Activated naive CD8-positive, alpha-beta T cell (primary cell): ENCODE results near the gene RASSF1.

Experiments used
- H3K27ac Mint-ChIP-seq: one replicate; pipeline ENCODE4 v1.8.0; 2021; ENCODE audit warnings: mixed read lengths
- H3K27me3 Mint-ChIP-seq: one replicate; pipeline ENCODE4 v1.8.0; 2021; ENCODE audit warnings: mixed read lengths
- H3K36me3 Mint-ChIP-seq: one replicate; pipeline ENCODE4 v1.8.0; 2021; ENCODE audit warnings: mixed read lengths
- H3K4me1 Mint-ChIP-seq: one replicate; pipeline ENCODE4 v1.8.0; 2021; ENCODE audit warnings: low read depth, mixed read lengths
- H3K4me3 Mint-ChIP-seq: one replicate; pipeline ENCODE4 v1.8.0; 2021; ENCODE audit warnings: mild to moderate bottlenecking, mixed read lengths
- H3K9me3 Mint-ChIP-seq: one replicate; pipeline ENCODE4 v1.8.0; 2021; ENCODE audit warnings: low read depth, mixed read lengths

RASSF1 gene

DNA sequence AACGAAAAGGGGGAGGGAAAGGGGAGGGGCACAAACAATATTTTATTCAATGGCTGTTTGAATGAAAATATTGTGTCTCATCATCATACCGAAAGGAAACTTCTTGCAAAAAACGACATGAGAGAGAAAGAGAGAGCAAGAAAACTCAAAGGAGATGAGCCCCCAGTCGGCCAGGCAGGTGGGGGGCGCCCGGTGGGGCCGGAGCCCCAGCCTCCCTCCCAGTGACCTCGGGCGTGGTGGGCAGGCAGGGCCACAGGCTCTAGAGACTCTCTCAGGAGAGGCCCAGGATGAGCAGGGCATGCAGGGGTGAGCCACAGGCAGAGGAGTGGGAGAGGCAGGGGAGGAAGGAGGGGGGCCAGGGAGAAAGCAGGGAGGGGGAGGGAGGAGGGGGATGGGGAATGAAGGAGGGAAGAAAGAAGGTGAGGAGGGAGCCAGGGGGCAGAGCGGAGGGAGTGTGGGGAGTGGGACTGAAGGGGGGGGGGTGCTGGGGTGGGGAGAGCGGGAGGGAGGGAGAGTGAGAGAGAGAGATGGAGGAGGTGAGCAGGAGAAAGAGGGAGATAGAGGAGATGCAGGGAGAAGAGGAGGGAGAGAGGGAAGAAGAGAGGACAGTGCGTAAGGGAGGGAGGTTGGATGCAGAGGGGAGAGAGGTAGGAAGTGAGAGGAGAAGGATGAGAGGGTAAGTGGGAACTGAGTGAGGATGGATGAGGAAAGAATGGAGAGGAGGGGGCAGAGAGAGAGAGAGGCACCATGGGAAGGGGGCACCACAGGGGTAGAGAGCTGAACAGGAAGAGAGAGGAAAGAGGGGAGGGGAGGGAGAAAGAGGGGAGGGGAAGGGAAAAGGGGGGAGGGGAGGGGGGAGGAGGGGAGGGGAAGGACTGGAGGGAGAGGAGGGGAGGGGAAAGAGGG lies 32.8 kb upstream of the RASSF1 start:
- H3K36me3 Mint-ChIP-seq: no peaks in the 10 kb centered on the region
- H3K4me1 Mint-ChIP-seq: peaks cover 14% of the 10 kb centered on the region
- no peak overlapping the region for H3K4me3 Mint-ChIP-seq

DNA sequence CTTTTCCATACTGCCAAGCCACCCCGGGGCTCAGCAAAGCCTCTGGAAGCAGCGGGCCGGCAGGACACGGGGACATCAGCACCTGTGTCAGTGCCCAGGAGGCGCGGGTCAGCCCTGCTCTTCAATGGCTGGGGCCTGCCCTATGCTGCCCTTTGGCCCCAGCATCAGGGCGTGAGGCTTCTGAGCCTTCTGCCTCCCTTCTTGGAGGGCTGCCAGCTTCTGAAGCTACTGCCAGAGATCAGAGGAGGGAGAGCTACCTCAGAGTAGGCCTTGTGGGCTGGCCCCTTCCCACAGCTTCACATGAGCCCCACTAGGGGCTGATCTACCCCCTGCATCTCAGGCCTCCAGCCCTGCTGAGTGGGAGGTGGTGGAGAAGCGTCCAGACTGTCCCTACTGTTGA lies 31.7 kb upstream of the RASSF1 start:
- H3K27ac Mint-ChIP-seq: no peak overlapping the region
- H3K9me3 Mint-ChIP-seq: no peaks in the 10 kb centered on the region
- H3K36me3 Mint-ChIP-seq: no peaks in the 10 kb centered on the region
- peaks cover 16% of the 10 kb centered on the region for H3K4me1 Mint-ChIP-seq
- H3K4me3 Mint-ChIP-seq: no peak overlapping the region
- H3K27me3 Mint-ChIP-seq: no peaks in the 10 kb centered on the region

More for the DNA sequence above, 32.8 kb upstream of the RASSF1 start:
- no peaks in the 10 kb centered on the region for H3K9me3 Mint-ChIP-seq
- no peak overlapping the region for H3K27ac Mint-ChIP-seq
- H3K27me3 Mint-ChIP-seq: no peaks in the 10 kb centered on the region

DNA sequence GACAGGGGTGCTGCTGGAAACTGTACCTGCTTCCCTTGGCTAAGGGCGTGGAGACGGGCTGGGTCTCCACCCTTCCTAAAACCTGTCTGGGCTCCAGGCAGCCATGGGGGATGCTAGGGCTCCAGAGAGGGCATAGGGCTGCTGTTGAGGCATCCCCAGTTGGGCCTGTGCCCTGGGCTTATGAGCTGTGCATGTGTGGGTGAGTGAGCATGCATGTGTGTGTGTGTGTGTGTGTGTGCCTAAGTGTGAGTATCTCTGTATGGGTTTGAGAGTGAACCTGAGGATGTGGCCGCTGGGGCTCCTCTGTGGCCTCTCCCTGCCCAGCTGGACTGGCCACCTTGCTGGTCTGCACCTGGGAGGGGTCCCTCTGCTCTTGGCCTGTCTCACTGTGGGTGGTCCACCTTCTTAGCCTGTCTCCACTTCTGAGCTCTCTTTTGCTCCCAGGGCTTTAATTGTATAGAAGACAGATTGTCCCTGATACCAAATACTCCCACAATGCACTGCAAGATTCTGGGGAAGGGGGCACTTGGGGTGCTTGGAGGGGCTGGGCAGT lies 30.6 kb upstream of the RASSF1 start:
- H3K4me1 Mint-ChIP-seq: peaks cover 20% of the 10 kb centered on the region
- no peaks in the 10 kb centered on the region for H3K27me3 Mint-ChIP-seq
- no peak overlapping the region for H3K27ac Mint-ChIP-seq
- no peaks in the 10 kb centered on the region for H3K9me3 Mint-ChIP-seq
- H3K36me3 Mint-ChIP-seq: no peaks in the 10 kb centered on the region
- H3K4me3 Mint-ChIP-seq: no peak overlapping the region

DNA sequence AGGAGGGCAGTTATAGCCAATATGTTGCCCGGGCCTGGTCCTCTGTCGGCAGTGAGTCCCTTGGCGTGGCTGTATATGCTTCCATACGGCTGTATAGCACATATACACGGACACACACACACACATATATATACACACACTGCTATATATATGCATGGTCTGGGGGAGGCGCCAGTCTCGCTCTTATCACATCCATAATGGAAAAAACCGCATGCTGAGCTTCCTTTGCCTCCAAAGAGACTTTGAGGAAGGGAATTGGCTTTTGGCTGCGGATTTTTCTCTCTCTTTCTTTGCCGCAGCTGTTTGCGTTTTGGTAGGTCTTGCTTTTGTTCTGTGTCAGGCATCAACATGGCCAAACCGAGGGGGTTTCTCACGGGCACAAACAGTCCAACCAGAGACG lies 30.0 kb upstream of the RASSF1 start:
- no peaks in the 10 kb centered on the region for H3K36me3 Mint-ChIP-seq
- no peak overlapping the region for H3K4me3 Mint-ChIP-seq
- H3K27me3 Mint-ChIP-seq: no peaks in the 10 kb centered on the region
- no peak overlapping the region for H3K27ac Mint-ChIP-seq
- peaks cover 26% of the 10 kb centered on the region for H3K4me1 Mint-ChIP-seq
- H3K9me3 Mint-ChIP-seq: no peaks in the 10 kb centered on the region

DNA sequence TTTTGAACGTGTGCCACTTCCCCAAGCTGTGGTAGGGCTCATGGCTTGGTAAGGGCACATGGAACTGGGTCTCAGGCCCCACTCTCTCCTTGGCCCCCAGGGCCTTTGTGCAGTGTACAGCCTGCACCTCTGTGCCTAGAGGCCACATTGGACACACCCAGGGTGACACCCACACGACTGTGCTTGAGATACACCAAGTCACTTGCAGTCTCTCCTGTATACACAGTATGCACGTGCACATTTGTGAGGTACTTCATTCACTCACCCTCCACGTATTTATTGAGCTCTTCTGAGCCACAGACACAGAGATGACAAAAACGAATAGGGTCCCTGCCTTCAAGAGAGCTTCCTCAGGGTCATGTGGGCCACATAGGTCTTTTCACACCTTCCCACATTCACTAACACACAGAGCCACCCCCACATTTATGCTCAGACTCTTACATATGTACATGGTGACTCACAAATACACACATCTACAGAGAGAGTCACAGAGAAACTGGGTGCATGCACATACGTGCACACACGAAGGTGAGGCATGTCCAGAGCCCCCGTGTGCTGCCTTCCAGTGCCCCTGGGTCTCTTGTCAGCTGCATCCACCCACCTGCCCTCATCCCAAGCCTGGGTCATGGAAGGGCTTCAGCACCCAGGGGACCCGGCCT lies 28.5 kb upstream of the RASSF1 start:
- Mint-ChIP-seq H3K9me3 (no peaks in the 10 kb centered on the region), H3K4me1 (peaks cover 31% of the 10 kb centered on the region), H3K27ac (no peak overlapping the region), H3K4me3 (no peak overlapping the region), H3K36me3 (no peaks in the 10 kb centered on the region), H3K27me3 (no peaks in the 10 kb centered on the region)

DNA sequence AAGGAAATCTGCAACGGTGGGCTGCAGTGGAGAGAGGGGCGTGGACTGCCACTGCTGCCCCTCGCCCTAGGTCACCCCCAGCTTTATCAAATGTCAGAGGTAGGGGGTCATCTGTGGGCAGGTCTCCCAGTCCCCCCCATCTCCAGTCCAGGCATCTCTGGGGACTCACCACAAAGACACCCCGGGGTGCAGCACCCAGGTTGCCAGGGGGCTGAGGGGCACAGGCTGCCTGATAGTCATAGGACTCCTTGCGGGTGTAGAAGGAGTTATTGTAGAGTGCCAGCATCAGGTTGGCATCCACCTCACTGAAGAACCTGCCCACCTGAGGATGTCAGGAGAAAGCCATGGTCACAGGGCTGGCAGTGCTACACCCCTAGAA lies 25.2 kb upstream of the RASSF1 start:
- H3K4me3 Mint-ChIP-seq: peak overlapping the region; percentile 84
- peaks cover 19% of the 10 kb centered on the region for H3K4me1 Mint-ChIP-seq
- no peaks in the 10 kb centered on the region for H3K36me3 Mint-ChIP-seq
- H3K27ac Mint-ChIP-seq: peak overlapping the region; percentile 70
- H3K27me3 Mint-ChIP-seq: no peaks in the 10 kb centered on the region
- H3K9me3 Mint-ChIP-seq: no peaks in the 10 kb centered on the region

DNA sequence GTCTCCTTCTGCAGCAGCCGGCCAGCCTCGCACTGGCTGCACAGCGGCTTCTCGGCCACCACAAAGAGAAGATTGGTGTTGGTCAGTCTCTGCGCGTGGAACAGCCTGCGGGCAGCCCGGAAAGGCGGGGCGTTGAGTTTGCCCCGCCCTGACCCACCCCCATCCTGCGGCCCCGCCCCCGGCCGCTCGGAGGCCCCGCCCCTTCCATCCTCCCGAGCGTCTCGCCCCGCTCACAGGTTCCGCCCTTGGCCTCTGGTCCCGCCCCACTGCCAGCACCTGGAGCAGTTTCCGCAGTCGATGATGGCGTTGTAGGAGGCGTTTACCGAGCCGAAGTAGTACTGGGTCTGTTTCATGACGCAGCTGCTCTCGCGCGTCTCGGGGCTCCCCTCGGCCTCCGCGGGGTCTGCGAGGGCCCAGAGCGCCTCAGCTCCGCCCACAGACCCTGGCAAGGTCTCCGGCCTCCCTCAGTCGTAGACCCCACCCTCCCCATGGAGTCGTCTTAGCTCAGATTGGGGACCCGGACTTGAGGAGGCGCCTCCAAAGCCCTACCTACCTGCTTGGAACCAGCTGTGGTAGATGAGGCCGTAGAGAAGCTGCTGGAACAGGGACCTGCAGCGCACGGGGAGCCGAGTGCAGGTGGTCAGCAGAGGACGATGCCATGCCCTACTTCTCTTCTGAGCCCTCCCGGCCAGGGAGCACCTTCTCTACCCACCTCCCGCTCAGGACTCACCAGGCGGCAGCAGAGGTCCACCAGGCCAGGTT lies 24.6 kb upstream of the RASSF1 start:
- Mint-ChIP-seq H3K9me3 (no peaks in the 10 kb centered on the region), H3K4me3 (peak overlapping the region; percentile 84), H3K27me3 (no peaks in the 10 kb centered on the region), H3K4me1 (peaks cover 19% of the 10 kb centered on the region), H3K27ac (peak overlapping the region; percentile 70), H3K36me3 (no peaks in the 10 kb centered on the region)

DNA sequence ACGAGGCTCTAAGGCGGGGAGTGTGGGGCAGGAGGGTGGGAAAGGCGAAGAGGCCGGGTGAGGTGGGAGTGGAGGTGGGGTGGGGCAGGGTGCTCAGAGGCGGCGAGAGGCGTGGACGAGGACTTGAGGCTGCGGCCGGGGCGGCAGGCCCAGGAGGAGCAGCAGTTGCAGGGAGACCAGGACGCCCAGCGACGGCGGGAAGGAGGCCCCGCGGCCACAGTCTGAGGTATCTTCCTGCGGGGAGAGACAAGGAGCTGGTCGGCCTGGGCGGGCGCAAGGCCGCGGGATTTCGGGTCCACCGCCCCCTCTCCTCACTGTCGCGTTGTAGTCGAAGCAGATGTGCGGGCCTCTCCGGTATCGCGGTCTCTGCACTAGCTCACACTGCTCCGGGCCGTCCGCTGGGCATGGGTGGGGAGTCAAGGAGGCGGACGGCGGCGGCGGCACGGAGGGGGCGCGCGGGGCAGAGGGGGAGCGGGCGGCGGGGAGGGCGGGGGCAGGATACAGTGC lies 24.0 kb upstream of the RASSF1 start:
- H3K9me3 Mint-ChIP-seq: no peaks in the 10 kb centered on the region
- H3K36me3 Mint-ChIP-seq: no peaks in the 10 kb centered on the region
- H3K4me1 Mint-ChIP-seq: peaks cover 23% of the 10 kb centered on the region
- H3K4me3 Mint-ChIP-seq: peak overlapping the region; percentile 84
- H3K27ac Mint-ChIP-seq: no peak overlapping the region
- no peaks in the 10 kb centered on the region for H3K27me3 Mint-ChIP-seq

DNA sequence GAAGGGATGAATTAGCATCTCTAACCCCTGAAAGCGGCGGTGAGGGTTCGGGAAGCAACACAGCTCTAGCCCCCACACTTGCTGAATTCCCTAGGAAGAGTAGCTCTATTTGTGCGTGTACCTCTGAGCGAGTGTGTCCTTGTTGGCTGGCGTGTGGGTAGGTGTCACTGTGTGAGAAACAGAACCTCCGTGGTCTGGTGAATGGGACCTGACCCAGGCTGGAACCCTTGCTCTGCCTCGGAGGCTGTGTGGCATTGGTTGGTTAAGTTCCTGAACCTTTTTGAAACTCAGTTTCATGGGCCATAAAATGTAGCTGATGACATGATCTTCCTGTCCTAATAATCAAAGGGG lies 19.1 kb upstream of the RASSF1 start:
- Mint-ChIP-seq H3K27ac (peak overlapping the region; percentile 91), H3K4me1 (peaks cover 34% of the 10 kb centered on the region), H3K4me3 (peak overlapping the region; percentile 95), H3K36me3 (peaks cover 3% of the 10 kb centered on the region), H3K27me3 (no peaks in the 10 kb centered on the region), H3K9me3 (no peaks in the 10 kb centered on the region)

DNA sequence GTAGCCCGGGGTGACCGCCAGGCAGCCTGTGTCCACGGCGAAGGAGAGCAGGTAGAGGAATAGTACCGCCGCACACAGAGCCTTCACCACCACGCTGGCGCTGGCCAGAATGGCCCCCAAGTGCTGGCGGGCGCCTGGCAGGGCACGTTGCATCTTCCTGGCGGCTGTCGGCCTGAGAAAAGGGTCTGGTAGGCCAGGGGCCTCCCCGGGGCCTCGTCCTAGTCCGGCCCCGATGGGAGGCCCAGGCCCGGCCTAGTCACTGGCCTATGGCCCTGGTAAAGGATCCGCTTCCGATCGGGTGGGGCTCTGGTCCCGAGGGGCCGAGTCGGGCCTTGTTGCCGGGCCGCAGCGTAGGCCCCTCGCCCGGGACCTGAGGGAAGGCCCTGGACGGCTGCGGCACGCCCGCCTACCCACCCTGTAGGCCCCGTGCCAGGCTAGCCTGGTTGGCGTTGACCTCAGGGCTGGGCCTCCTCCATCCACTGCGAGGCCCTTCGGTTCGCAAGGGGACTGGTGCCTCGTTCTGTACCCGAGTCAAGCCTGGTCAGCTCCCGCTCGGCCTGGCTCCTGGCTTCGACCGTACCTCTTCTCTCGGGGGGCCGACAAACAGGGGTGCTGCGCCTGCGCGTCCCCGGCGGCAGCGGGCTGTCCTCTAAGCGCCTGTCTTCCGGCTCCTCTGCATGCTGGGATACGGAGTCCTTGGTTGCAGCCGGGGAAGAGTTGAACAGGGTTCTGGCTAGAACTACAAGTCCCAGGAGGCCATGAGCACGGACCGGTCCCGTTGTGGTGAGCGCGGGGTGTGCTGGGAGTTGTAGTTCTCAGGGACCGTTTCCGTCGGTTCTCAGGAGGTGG lies 18.5 kb upstream of the RASSF1 start, which contains the start of gene TMEM115:
TSS of gene TMEM115 (minus strand) at position 611 of the 849 bp plus-strand sequence. CDS start at position 153, 458 bp downstream.
- H3K27me3 Mint-ChIP-seq: no peaks in the 10 kb centered on the region
- peak within 1 kb of the TSS; percentile 91 for H3K27ac Mint-ChIP-seq
- H3K9me3 Mint-ChIP-seq: no peaks in the 10 kb centered on the region
- H3K4me1 Mint-ChIP-seq: peaks cover 36% of the 10 kb centered on the region
- peaks cover 3% of the 10 kb centered on the region for H3K36me3 Mint-ChIP-seq
- peak within 1 kb of the TSS; percentile 95 for H3K4me3 Mint-ChIP-seq

DNA sequence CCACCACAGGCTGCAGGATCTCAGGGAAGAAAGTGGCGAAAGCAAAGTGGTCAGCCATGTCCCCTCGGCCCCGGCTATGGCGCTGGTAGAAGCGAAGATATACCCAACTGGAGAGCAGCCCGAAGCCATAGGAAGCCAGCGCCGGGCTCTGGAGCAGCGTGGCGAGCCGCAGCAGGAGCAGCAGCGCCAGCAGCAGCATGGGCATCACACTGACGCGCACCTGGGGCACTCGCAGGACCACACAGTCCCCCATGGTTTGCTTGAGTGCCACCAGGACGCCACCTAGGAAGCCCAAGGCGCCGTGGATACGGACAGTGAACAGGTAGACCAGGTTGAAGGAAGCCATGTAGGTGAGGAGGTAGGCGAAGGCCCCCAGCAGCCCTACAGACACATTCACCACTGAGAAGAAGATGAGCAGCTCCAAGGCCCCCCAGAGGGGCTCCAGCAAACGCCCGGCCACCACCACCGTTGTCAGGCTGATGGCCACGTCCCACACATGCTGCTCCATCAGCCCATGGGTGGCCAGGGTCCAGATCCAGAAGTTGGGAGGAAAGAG lies 17.8 kb upstream of the RASSF1 start:
- H3K4me3 Mint-ChIP-seq: peak overlapping the region; percentile 95
- H3K9me3 Mint-ChIP-seq: no peaks in the 10 kb centered on the region
- peaks cover 37% of the 10 kb centered on the region for H3K4me1 Mint-ChIP-seq
- H3K27ac Mint-ChIP-seq: peak overlapping the region; percentile 88
- H3K27me3 Mint-ChIP-seq: no peaks in the 10 kb centered on the region
- peaks cover 3% of the 10 kb centered on the region for H3K36me3 Mint-ChIP-seq

DNA sequence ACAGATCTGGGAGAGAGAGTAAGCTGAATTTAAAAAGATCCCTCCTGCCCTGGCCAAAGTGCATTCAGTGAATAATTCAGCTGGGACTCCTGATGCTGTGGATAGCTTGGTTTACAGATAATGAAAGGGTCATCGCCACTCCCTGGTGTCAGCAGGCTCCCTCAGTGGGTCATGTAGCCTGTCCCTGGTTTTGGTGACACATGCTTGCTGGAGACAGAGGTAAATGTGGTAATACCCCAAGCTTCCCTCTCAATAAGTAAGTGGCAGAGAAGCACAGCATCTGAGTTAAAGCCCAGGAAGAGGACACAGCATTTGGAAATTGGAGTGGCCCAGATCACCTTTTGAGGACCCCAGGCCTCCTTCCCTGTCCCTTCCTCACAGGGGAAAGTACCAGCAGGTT lies 16.8 kb upstream of the RASSF1 start:
- Mint-ChIP-seq H3K27ac (peak overlapping the region; percentile 88), H3K4me3 (peak overlapping the region; percentile 95), H3K4me1 (peaks cover 39% of the 10 kb centered on the region), H3K27me3 (no peaks in the 10 kb centered on the region), H3K9me3 (no peaks in the 10 kb centered on the region), H3K36me3 (peaks cover 3% of the 10 kb centered on the region)

DNA sequence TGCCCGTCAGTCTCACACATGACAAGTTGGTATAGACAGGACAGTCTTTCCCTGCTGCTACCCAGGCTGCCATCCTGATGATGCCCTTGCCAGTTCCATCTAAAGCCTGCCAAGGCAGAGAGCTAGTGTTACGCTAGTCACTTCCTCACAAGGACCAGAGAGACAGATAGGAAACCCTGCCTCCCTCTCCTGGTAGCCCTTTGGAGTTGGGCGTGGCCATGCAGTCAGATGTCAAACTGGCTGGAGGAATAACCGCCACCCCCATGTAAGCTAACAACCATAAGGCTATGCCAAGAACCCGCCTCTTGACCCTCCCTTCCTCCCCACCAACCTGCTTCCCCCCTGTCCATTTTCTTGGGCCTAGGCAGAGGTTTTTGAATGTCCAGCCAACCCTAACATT lies 15.9 kb upstream of the RASSF1 start:
- H3K4me3 Mint-ChIP-seq: peak overlapping the region; percentile 95
- H3K4me1 Mint-ChIP-seq: peaks cover 43% of the 10 kb centered on the region
- H3K27me3 Mint-ChIP-seq: no peaks in the 10 kb centered on the region
- H3K27ac Mint-ChIP-seq: peak overlapping the region; percentile 54
- no peaks in the 10 kb centered on the region for H3K9me3 Mint-ChIP-seq
- peaks cover 3% of the 10 kb centered on the region for H3K36me3 Mint-ChIP-seq
